WTC11 (cell line): ENCODE data around the gene STPG3. TPM values are rescaled to one million over a fixed set of nuclear protein-coding genes. Genes with fewer than 3 reads are reported as not detected.

ENCODE experiments used
- ATAC-seq: fragments of 200-7000 bp; cut with Tn5 transposase; 2 replicates; pipeline ENCODE4 v1.10.0; 2021; ENCODE audit warnings: mild to moderate bottlenecking, moderate library complexity
- CTCF ChIA-PET: fragments of 300-600 bp; sonication (Branson Sonifier 250); formaldehyde crosslinking; loops from one replicate; lab custom pipeline; 2021; ENCODE audit warnings: antibody characterized with exemption; lab: Charles Lee
- POLR2A ChIA-PET: fragments of 350-600 bp; sonication (Branson Sonifier 250); formaldehyde crosslinking; loops from one replicate; lab custom pipeline; 2021; ENCODE audit warnings: antibody characterized with exemption; lab: Charles Lee
- DNase-seq: peaks from one replicate; pipeline ENCODE4 v3.0.0; 2021; ENCODE audit warnings: low spot score
- H3K27ac Mint-ChIP-seq: 2 replicates; pipeline ENCODE4 v1.8.0; 2021; ENCODE audit warnings: mixed read lengths
- H3K27me3 Mint-ChIP-seq: 2 replicates; pipeline ENCODE4 v1.8.0; 2021; ENCODE audit warnings: low read depth, mild to moderate bottlenecking, moderate library complexity, mixed read lengths
- H3K36me3 Mint-ChIP-seq: 2 replicates; pipeline ENCODE4 v1.8.0; 2021; ENCODE audit warnings: mixed read lengths
- H3K4me1 Mint-ChIP-seq: 2 replicates; pipeline ENCODE4 v1.8.0; 2022; ENCODE audit warnings: mixed read lengths
- H3K4me3 Mint-ChIP-seq: 2 replicates; pipeline ENCODE4 v1.8.0; 2021; ENCODE audit warnings: mild to moderate bottlenecking, moderate library complexity, mixed read lengths
- H3K9me3 Mint-ChIP-seq: 2 replicates; pipeline ENCODE4 v1.8.0; 2021; ENCODE audit warnings: mixed read lengths
- FOXP4 ChIP-seq: sonication (generic); formaldehyde crosslinking; IDR thresholded peaks from 2 replicates; pipeline ENCODE4 v1.8.0; 2022; ENCODE audit warnings: mild to moderate bottlenecking, missing genetic modification reagents
- KAT7 ChIP-seq: sonication (generic); formaldehyde crosslinking; IDR thresholded peaks from 2 replicates; pipeline ENCODE4 v1.8.1; 2023; ENCODE audit warnings: missing genetic modification reagents, mild to moderate bottlenecking, borderline replicate concordance
- NFATC4 ChIP-seq: fragments of 250-450 bp; sonication (Bioruptor Pico); IDR thresholded peaks from 2 replicates; pipeline ENCODE4 v1.9.0; 2021; ENCODE audit warnings: mild to moderate bottlenecking
- NFYB ChIP-seq: sonication (generic); formaldehyde crosslinking; conservative IDR thresholded peaks from 2 replicates; pipeline ENCODE4 v1.8.0; 2022; ENCODE audit warnings: low read depth, missing genetic modification reagents
- NR1H2 ChIP-seq: sonication (generic); formaldehyde crosslinking; IDR thresholded peaks from 2 replicates; pipeline ENCODE4 v1.9.0; 2021; ENCODE audit warnings: mild to moderate bottlenecking, moderate library complexity, missing genetic modification reagents
- TCF7 ChIP-seq: sonication (generic); formaldehyde crosslinking; IDR thresholded peaks from 2 replicates; pipeline ENCODE4 v1.8.0; 2022; ENCODE audit warnings: mild to moderate bottlenecking, low read depth, missing genetic modification reagents, moderate library complexity
- TEAD4 ChIP-seq: sonication (generic); formaldehyde crosslinking; IDR thresholded peaks from 2 replicates; pipeline ENCODE4 v1.8.0; 2022; ENCODE audit warnings: mild to moderate bottlenecking, missing genetic modification reagents
- ZNF317 ChIP-seq: sonication (generic); formaldehyde crosslinking; IDR thresholded peaks from 2 replicates; pipeline ENCODE4 v1.8.1; 2023; ENCODE audit warnings: low read depth, mild to moderate bottlenecking, moderate library complexity, missing genetic modification reagents, borderline replicate concordance
- total RNA-seq: library from RNA; stranded (reverse); gene quantifications from 3 replicates; pipeline ENCODE4 v1.2.3, GENCODE V29; 2021
- TF ChIP-seq, protein P1 (sequence below): sonication (generic); formaldehyde crosslinking; IDR thresholded peaks from 2 replicates; pipeline ENCODE4 v1.8.0; 2023; ENCODE audit warnings: missing genetic modification reagents
- TF ChIP-seq, protein P2 (sequence below): sonication (generic); formaldehyde crosslinking; IDR thresholded peaks from 2 replicates; pipeline ENCODE4 v1.8.1; 2022; ENCODE audit warnings: missing genetic modification reagents, borderline replicate concordance
- TF ChIP-seq, protein P3 (sequence below): sonication (generic); formaldehyde crosslinking; IDR thresholded peaks from 2 replicates; pipeline ENCODE4 v1.8.0; 2022; ENCODE audit warnings: mild to moderate bottlenecking, missing genetic modification reagents
- TF ChIP-seq, protein P4 (sequence below): sonication (generic); formaldehyde crosslinking; IDR thresholded peaks from 2 replicates; pipeline ENCODE4 v1.8.0; 2022; ENCODE audit warnings: mild to moderate bottlenecking, missing genetic modification reagents
- TF ChIP-seq, protein P5 (sequence below): fragments of 250-450 bp; sonication (Bioruptor Pico); IDR thresholded peaks from 2 replicates; pipeline ENCODE4 v1.9.0; 2021; ENCODE audit warnings: moderate library complexity, mild to moderate bottlenecking, inconsistent platforms, borderline replicate concordance
- TF ChIP-seq, protein P6 (sequence below): fragments of 250-450 bp; sonication (Bioruptor Pico); IDR thresholded peaks from 2 replicates; pipeline ENCODE4 v1.8.0; 2021; ENCODE audit warnings: mild to moderate bottlenecking

STPG3 gene
- total RNA-seq, 1 experiment from 2014 or later = 0.26 TPM

DNA sequence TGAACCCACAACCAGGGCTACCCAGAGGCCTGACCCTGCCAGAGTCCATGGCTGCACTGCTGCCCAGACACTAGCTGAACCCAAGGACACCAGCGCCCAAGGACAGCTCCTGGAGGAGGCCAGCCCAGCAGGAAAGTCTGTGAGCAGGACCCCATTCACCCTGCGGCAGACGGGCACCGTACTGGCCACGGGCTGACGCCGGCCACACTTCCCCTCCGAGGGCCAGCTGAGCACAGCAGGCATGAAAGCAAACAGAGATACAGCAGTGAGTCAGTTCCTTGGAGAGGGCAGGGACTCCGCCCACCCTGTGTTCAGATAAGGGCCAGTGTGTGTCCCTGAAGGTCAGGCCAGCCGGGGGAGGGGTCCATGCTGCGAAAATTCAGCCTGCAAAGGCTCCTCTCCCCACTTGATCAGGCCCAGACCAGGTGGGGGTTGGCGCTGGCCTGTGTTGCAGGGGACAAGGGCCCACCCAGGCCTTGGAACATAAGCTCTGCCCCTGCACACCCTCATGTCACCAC, 32.3 kb upstream of the STPG3 start (continued):
- TF ChIP-seq, protein P1, sequence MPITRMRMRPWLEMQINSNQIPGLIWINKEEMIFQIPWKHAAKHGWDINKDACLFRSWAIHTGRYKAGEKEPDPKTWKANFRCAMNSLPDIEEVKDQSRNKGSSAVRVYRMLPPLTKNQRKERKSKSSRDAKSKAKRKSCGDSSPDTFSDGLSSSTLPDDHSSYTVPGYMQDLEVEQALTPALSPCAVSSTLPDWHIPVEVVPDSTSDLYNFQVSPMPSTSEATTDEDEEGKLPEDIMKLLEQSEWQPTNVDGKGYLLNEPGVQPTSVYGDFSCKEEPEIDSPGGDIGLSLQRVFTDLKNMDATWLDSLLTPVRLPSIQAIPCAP (CRISPR knock-in tag) = no peak
- no peak for TF ChIP-seq NR1H2 (CRISPR knock-in tag)
- no peak for TF ChIP-seq TCF7 (CRISPR knock-in tag)
- TF ChIP-seq, protein P2, sequence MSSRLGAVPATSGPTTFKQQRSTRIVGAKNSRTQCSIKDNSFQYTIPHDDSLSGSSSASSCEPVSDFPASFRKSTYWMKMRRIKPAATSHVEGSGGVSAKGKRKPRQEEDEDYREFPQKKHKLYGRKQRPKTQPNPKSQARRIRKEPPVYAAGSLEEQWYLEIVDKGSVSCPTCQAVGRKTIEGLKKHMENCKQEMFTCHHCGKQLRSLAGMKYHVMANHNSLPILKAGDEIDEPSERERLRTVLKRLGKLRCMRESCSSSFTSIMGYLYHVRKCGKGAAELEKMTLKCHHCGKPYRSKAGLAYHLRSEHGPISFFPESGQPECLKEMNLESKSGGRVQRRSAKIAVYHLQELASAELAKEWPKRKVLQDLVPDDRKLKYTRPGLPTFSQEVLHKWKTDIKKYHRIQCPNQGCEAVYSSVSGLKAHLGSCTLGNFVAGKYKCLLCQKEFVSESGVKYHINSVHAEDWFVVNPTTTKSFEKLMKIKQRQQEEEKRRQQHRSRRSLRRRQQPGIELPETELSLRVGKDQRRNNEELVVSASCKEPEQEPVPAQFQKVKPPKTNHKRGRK = no peak

GRCh38 chr9:137219757-137220316, 31.2 kb upstream of the STPG3 start:
- no peak overlapping the region for H3K27ac Mint-ChIP-seq
- H3K4me1 Mint-ChIP-seq = peaks cover 4% of the 10 kb centered on the region; the same call in 1 of the 2 replicates
- POLR2A ChIA-PET = interaction anchor here (0.7 kb wide), 1 partner anchor 45 kb away, joined by 3 read pairs; no protein-coding TSS in a partner anchor

DNA sequence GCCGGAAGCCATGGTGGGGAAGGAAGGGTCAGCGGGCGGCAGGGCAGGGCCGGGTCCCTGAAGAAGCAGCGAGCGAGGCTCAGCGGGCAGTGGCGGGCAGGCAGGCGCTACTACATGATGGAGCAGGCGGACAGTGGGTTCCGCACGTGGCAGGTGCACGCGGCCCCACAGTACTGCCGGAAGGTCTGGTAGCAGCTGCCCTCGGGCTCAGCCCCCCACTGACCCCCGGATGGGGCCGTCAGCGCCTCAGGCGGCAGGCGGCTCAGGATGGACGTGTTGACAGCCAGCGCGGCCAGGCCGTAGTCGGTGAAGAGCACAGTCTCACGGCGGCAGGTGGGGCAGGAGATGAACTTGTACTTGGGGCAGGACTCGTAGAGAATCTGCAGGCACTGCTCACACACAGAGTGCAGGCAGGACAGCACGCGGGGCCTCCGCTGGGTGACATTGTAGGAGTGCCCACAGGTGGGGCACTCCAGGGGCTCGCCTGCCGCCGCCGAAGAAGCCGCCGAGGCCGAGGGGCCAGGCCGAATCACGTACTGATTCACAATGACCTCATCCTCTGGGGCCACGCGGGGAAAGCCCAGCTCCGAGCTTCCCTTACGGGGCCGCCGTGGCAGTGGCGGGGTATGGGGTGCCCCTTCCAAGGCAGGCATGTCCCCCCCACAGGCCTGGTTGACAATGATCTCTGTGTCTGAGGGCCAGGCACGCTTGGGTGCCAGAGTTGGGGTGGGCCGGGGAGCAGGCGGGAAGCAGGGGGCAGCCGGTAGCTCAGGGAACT, 30.6 kb upstream of the STPG3 start:
- Mint-ChIP-seq H3K4me1 (peaks cover 4% of the 10 kb centered on the region; the same call in 1 of the 2 replicates), H3K9me3 (no peaks in the 10 kb centered on the region), H3K36me3 (0 out of 2 replicates have a peak, but pooled peaks cover 1% of the 10 kb centered on the region), H3K4me3 (peak overlapping the region; percentile 18; the same call in 1 of the 2 replicates), H3K27me3 (no peaks in the 10 kb centered on the region), H3K27ac (no peak overlapping the region)
- ChIA-PET POLR2A (interaction anchor here (0.7 kb wide), 1 partner anchor 46 kb away, joined by 3 read pairs; no protein-coding TSS in a partner anchor), CTCF (interaction anchor here (0.6 to 8.9 kb wide), 7 partner anchors 15 to 185 kb away, joined by 3 to 143 read pairs (median 11); partner anchors contain the start of genes SAPCD2 and TPRN)
- DNase-seq (no peak), ATAC-seq (no peak)
- TF ChIP-seq ZNF317 (CRISPR knock-in tag) (no peak), NFATC4 (no peak), NFYB (CRISPR knock-in tag) (no peak), FOXP4 (CRISPR knock-in tag) (no peak), TEAD4 (no peak)
- TF ChIP-seq, protein P3, sequence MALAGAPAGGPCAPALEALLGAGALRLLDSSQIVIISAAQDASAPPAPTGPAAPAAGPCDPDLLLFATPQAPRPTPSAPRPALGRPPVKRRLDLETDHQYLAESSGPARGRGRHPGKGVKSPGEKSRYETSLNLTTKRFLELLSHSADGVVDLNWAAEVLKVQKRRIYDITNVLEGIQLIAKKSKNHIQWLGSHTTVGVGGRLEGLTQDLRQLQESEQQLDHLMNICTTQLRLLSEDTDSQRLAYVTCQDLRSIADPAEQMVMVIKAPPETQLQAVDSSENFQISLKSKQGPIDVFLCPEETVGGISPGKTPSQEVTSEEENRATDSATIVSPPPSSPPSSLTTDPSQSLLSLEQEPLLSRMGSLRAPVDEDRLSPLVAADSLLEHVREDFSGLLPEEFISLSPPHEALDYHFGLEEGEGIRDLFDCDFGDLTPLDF (CRISPR knock-in tag) = no peak
- TF ChIP-seq, protein P4, sequence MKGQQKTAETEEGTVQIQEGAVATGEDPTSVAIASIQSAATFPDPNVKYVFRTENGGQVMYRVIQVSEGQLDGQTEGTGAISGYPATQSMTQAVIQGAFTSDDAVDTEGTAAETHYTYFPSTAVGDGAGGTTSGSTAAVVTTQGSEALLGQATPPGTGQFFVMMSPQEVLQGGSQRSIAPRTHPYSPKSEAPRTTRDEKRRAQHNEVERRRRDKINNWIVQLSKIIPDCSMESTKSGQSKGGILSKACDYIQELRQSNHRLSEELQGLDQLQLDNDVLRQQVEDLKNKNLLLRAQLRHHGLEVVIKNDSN (CRISPR knock-in tag) = no peak
- TF ChIP-seq, protein P5, sequence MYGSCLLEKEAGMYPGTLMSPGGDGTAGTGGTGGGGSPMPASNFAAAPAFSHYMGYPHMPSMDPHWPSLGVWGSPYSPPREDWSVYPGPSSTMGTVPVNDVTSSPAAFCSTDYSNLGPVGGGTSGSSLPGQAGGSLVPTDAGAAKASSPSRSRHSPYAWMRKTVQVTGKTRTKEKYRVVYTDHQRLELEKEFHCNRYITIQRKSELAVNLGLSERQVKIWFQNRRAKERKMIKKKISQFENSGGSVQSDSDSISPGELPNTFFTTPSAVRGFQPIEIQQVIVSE (CRISPR knock-in tag) = no peak

More at GRCh38 chr9:137219757-137220316, 31.2 kb upstream of the STPG3 start:
- no peak for TF ChIP-seq KAT7 (CRISPR knock-in tag)
- TF ChIP-seq, protein P3 (CRISPR knock-in tag) = no peak
- TF ChIP-seq, protein P6, sequence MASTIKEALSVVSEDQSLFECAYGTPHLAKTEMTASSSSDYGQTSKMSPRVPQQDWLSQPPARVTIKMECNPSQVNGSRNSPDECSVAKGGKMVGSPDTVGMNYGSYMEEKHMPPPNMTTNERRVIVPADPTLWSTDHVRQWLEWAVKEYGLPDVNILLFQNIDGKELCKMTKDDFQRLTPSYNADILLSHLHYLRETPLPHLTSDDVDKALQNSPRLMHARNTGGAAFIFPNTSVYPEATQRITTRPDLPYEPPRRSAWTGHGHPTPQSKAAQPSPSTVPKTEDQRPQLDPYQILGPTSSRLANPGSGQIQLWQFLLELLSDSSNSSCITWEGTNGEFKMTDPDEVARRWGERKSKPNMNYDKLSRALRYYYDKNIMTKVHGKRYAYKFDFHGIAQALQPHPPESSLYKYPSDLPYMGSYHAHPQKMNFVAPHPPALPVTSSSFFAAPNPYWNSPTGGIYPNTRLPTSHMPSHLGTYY (CRISPR knock-in tag) = no peak
- H3K27me3 Mint-ChIP-seq = no peaks in the 10 kb centered on the region
- DNase-seq (no peak), ATAC-seq (no peak)
- H3K9me3 Mint-ChIP-seq = no peaks in the 10 kb centered on the region
- no peak overlapping the region for H3K4me3 Mint-ChIP-seq
- H3K36me3 Mint-ChIP-seq = 0 out of 2 replicates have a peak, but pooled peaks cover 3% of the 10 kb centered on the region
- CTCF ChIA-PET = interaction anchor here (3.6 to 8.9 kb wide), 2 partner anchors 16 to 18 kb away, joined by 11 to 143 read pairs; partner anchors contain the start of gene TPRN
